Measurements from ENCODE around the gene UPK3A.

Gene UPK3A

DNA sequence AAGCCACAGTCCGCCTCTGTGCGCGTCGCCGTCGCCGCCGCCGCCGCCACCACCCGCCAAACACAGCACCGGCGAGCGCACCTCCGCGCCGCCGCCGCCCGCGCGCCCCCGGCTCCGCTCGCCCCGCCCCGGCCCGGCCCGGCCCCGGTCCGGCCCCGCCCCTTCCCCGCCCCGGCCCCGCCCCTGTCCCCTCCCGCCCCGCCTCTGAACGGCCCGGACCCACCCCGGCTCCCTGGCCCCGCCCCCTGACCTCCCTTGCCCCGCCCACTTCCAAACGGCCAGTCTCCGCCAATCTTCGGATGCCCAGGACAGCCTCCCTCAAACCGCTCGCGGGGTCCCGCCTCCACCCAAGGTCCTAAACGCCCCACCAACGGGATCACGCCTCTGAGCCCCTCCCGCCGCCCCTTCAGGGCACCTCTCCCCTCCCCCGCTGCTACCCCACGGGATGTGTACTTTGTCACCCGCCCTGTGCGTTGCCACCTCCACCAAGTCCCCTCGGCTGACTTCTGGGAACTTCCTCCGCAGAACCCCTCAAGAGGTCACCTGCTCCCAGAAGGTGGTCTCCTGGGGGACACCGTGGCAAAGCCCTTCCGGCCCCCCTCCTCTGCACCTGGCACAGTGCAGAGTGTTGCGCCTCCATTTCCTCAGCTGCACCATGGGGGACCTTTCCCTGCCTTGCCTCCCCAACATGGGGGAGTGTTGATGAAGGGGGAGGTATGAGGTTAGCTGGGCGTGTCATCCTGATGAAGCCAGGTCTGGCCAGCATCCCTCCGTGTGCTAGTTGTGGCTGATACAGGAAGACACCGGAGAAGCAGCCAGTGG is 43.7 kb upstream of the UPK3A start, which contains the start of gene KIAA0930:
KIAA0930 (minus strand) TSS at position 85 of the 822 bp plus-strand sequence. CDS start 191 bp downstream, outside the sequence.
- Histone ChIP-seq H3K27ac (ENCODE audit: low read depth in 2 of 2, low read length in 2 of 2) (peak within 1 kb of the TSS in 1 of 2 donors; percentile 38), H3K9me3 (ENCODE audit: control insufficient read depth in 2 of 2, low read length in 2 of 2) (no peaks in the 10 kb centered on the region), H3K9ac (ENCODE audit: low read depth in 1 of 2, low read length in 2 of 2) (peak within 1 kb of the TSS; percentile 52 to 72), H3K27me3 (ENCODE audit: control insufficient read depth in 2 of 2, insufficient read depth in 2 of 2, low read length in 2 of 2) (no peaks in the 10 kb centered on the region), H3K36me3 (ENCODE audit: control insufficient read depth in 2 of 2, insufficient read depth in 2 of 2, low read length in 2 of 2) (no peaks in the 10 kb centered on the region), H3K4me1 (ENCODE audit: control insufficient read depth in 2 of 2, insufficient read depth in 2 of 2, low read length in 2 of 2) (peaks cover 26 to 30% of the 10 kb centered on the region in 2 donors), H3K4me3 (ENCODE audit: low read length in 2 of 2) (peak within 1 kb of the TSS; percentile 71 to 80)

- H3K9me3 ChIP-seq (ENCODE audit: control insufficient read depth in 2 of 2, low read length in 2 of 2): no peaks in the 10 kb centered on the region
- no peak overlapping the region for H3K9ac ChIP-seq (ENCODE audit: low read depth in 1 of 2, low read length in 2 of 2)
- no peaks in the 10 kb centered on the region for H3K27me3 ChIP-seq (ENCODE audit: control insufficient read depth in 2 of 2, insufficient read depth in 2 of 2, low read length in 2 of 2)
- peaks cover 35 to 44% of the 10 kb centered on the region in 2 donors for H3K4me1 ChIP-seq (ENCODE audit: control insufficient read depth in 2 of 2, insufficient read depth in 2 of 2, low read length in 2 of 2)
- H3K4me3 ChIP-seq (ENCODE audit: low read length in 2 of 2): no peak overlapping the region
- H3K27ac ChIP-seq (ENCODE audit: low read depth in 2 of 2, low read length in 2 of 2): peak overlapping the region in 1 of 2 donors; percentile 21
- no peaks in the 10 kb centered on the region for H3K36me3 ChIP-seq (ENCODE audit: control insufficient read depth in 2 of 2, insufficient read depth in 2 of 2, low read length in 2 of 2)
These were observed 42.0 kb upstream of the UPK3A start for GRCh38 chr22:45242778-45243191.

DNA sequence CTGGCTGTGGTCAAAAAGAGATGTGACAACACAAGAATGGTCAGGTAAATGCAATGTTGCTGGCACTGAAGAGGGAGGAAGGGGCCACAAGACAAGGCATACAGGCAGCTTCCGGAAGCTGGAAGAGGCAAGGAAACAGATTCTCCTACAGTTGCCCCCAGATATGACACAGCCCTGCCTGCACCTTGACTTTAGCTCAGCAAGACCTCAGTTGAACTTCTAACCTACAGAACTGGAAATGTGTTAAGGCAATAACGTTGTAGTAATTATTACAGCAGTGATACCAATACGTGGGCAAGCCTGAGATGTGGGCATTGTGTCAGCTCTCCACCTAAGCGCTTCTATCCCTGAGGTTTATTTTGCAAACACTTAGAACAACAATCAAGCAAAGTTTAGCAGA is 39.8 kb upstream of the UPK3A start:
- no peak overlapping the region for H3K9ac ChIP-seq (ENCODE audit: low read depth in 1 of 2, low read length in 2 of 2)

GRCh38 chr22:45246060-45246985 is 38.4 kb upstream of the UPK3A start:
- Histone ChIP-seq H3K27ac (ENCODE audit: low read depth in 2 of 2, low read length in 2 of 2) (peak overlapping the region; percentile 77 to 86), H3K27me3 (ENCODE audit: control insufficient read depth in 2 of 2, insufficient read depth in 2 of 2, low read length in 2 of 2) (no peaks in the 10 kb centered on the region), H3K9ac (ENCODE audit: low read depth in 1 of 2, low read length in 2 of 2) (peak overlapping the region in 1 of 2 donors; percentile 59), H3K9me3 (ENCODE audit: control insufficient read depth in 2 of 2, low read length in 2 of 2) (no peaks in the 10 kb centered on the region), H3K36me3 (ENCODE audit: control insufficient read depth in 2 of 2, insufficient read depth in 2 of 2, low read length in 2 of 2) (no peaks in the 10 kb centered on the region), H3K4me1 (ENCODE audit: control insufficient read depth in 2 of 2, insufficient read depth in 2 of 2, low read length in 2 of 2) (peaks cover 26 to 31% of the 10 kb centered on the region in 2 donors), H3K4me3 (ENCODE audit: low read length in 2 of 2) (no peak overlapping the region)

More for the DNA sequence above, 39.8 kb upstream of the UPK3A start:
- Histone ChIP-seq H3K36me3 (ENCODE audit: control insufficient read depth in 2 of 2, insufficient read depth in 2 of 2, low read length in 2 of 2) (no peaks in the 10 kb centered on the region), H3K27me3 (ENCODE audit: control insufficient read depth in 2 of 2, insufficient read depth in 2 of 2, low read length in 2 of 2) (no peaks in the 10 kb centered on the region), H3K27ac (ENCODE audit: low read depth in 2 of 2, low read length in 2 of 2) (no peak overlapping the region), H3K4me1 (ENCODE audit: control insufficient read depth in 2 of 2, insufficient read depth in 2 of 2, low read length in 2 of 2) (peaks cover 29 to 38% of the 10 kb centered on the region in 2 donors), H3K9me3 (ENCODE audit: control insufficient read depth in 2 of 2, low read length in 2 of 2) (no peaks in the 10 kb centered on the region), H3K4me3 (ENCODE audit: low read length in 2 of 2) (no peak overlapping the region)

GRCh38 chr22:45248832-45249561 is 35.8 kb upstream of the UPK3A start:
- no peaks in the 10 kb centered on the region for H3K27me3 ChIP-seq (ENCODE audit: control insufficient read depth in 2 of 2, insufficient read depth in 2 of 2, low read length in 2 of 2)
- H3K27ac ChIP-seq (ENCODE audit: low read depth in 2 of 2, low read length in 2 of 2): peak overlapping the region; percentile 1 to 59
- no peaks in the 10 kb centered on the region for H3K9me3 ChIP-seq (ENCODE audit: control insufficient read depth in 2 of 2, low read length in 2 of 2)
- no peak overlapping the region for H3K9ac ChIP-seq (ENCODE audit: low read depth in 1 of 2, low read length in 2 of 2)
- H3K36me3 ChIP-seq (ENCODE audit: control insufficient read depth in 2 of 2, insufficient read depth in 2 of 2, low read length in 2 of 2): no peaks in the 10 kb centered on the region
- H3K4me1 ChIP-seq (ENCODE audit: control insufficient read depth in 2 of 2, insufficient read depth in 2 of 2, low read length in 2 of 2): peaks cover 21 to 22% of the 10 kb centered on the region in 2 donors
- peak overlapping the region; percentile 35 to 62 for H3K4me3 ChIP-seq (ENCODE audit: low read length in 2 of 2)

DNA sequence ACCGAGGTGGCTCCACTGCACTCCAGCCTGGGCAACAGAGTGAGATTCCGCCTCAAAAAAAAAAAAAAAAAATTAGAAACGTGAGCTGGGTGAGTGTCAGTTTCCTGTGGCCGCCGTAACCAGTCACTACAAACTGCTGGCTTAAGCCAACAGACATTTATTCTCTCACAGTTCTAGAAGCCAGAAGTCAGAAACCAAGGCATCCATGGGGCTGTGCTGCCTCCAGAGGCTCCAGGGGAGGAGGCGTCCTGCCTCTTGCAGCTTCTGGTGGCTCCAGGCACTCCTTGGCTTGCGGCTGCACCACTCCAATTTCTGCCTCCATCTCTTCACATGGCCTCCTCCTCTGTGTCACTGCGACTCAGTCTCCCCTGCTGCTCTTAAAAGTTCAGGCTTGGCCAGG is 32.9 kb upstream of the UPK3A start:
- no peaks in the 10 kb centered on the region for H3K27me3 ChIP-seq (ENCODE audit: control insufficient read depth in 2 of 2, insufficient read depth in 2 of 2, low read length in 2 of 2)
- no peaks in the 10 kb centered on the region for H3K36me3 ChIP-seq (ENCODE audit: control insufficient read depth in 2 of 2, insufficient read depth in 2 of 2, low read length in 2 of 2)
- H3K9ac ChIP-seq (ENCODE audit: low read depth in 1 of 2, low read length in 2 of 2): no peak overlapping the region
- no peak overlapping the region for H3K27ac ChIP-seq (ENCODE audit: low read depth in 2 of 2, low read length in 2 of 2)
- no peaks in the 10 kb centered on the region for H3K9me3 ChIP-seq (ENCODE audit: control insufficient read depth in 2 of 2, low read length in 2 of 2)
- no peak overlapping the region for H3K4me3 ChIP-seq (ENCODE audit: low read length in 2 of 2)
- peaks cover 9 to 10% of the 10 kb centered on the region in 2 donors for H3K4me1 ChIP-seq (ENCODE audit: control insufficient read depth in 2 of 2, insufficient read depth in 2 of 2, low read length in 2 of 2)

- no peaks in the 10 kb centered on the region for H3K36me3 ChIP-seq (ENCODE audit: control insufficient read depth in 2 of 2, insufficient read depth in 2 of 2, low read length in 2 of 2)
- H3K27ac ChIP-seq (ENCODE audit: low read depth in 2 of 2, low read length in 2 of 2): no peak overlapping the region
- H3K9me3 ChIP-seq (ENCODE audit: control insufficient read depth in 2 of 2, low read length in 2 of 2): no peaks in the 10 kb centered on the region
- no peaks in the 10 kb centered on the region for H3K27me3 ChIP-seq (ENCODE audit: control insufficient read depth in 2 of 2, insufficient read depth in 2 of 2, low read length in 2 of 2)
- no peak overlapping the region for H3K4me3 ChIP-seq (ENCODE audit: low read length in 2 of 2)
- H3K9ac ChIP-seq (ENCODE audit: low read depth in 1 of 2, low read length in 2 of 2): no peak overlapping the region
- H3K4me1 ChIP-seq (ENCODE audit: control insufficient read depth in 2 of 2, insufficient read depth in 2 of 2, low read length in 2 of 2): peaks cover 0 to 2% of the 10 kb centered on the region in 2 donors
These were observed 31.6 kb upstream of the UPK3A start for GRCh38 chr22:45253039-45253641.

GRCh38 chr22:45254388-45254787 is 30.4 kb upstream of the UPK3A start:
- no peak overlapping the region for H3K4me3 ChIP-seq (ENCODE audit: low read length in 2 of 2)
- no peaks in the 10 kb centered on the region for H3K27me3 ChIP-seq (ENCODE audit: control insufficient read depth in 2 of 2, insufficient read depth in 2 of 2, low read length in 2 of 2)
- H3K9ac ChIP-seq (ENCODE audit: low read depth in 1 of 2, low read length in 2 of 2): no peak overlapping the region
- H3K27ac ChIP-seq (ENCODE audit: low read depth in 2 of 2, low read length in 2 of 2): no peak overlapping the region
- no peaks in the 10 kb centered on the region for H3K36me3 ChIP-seq (ENCODE audit: control insufficient read depth in 2 of 2, insufficient read depth in 2 of 2, low read length in 2 of 2)
- H3K9me3 ChIP-seq (ENCODE audit: control insufficient read depth in 2 of 2, low read length in 2 of 2): no peaks in the 10 kb centered on the region
- H3K4me1 ChIP-seq (ENCODE audit: control insufficient read depth in 2 of 2, insufficient read depth in 2 of 2, low read length in 2 of 2): no peaks in the 10 kb centered on the region

DNA sequence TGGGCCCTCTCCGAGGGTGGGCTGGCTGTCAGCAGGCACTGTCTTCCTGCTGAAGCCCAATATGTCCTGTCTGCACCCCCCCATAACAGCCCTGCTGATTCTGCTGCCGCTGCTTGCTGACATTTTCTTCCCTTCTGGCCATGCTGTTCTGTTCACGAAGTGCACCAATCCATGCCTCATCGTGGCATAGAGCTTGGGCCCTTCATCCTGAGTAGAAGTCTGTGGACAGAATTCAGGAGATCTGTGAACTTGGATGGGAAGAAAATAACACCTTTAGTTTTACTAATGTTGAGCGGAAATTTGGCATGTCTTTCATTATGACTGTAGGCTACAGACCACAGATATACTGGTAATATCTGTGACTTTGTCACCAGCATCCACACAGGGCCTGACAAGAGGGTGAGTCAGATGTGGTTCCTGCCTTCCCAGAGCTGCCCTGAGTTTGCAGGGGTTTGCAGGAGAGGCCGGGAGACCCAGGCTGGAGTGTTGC is 29.9 kb upstream of the UPK3A start:
- Histone ChIP-seq H3K27ac (ENCODE audit: low read depth in 2 of 2, low read length in 2 of 2) (no peak overlapping the region), H3K9ac (ENCODE audit: low read depth in 1 of 2, low read length in 2 of 2) (no peak overlapping the region), H3K27me3 (ENCODE audit: control insufficient read depth in 2 of 2, insufficient read depth in 2 of 2, low read length in 2 of 2) (no peaks in the 10 kb centered on the region), H3K4me1 (ENCODE audit: control insufficient read depth in 2 of 2, insufficient read depth in 2 of 2, low read length in 2 of 2) (no peaks in the 10 kb centered on the region), H3K36me3 (ENCODE audit: control insufficient read depth in 2 of 2, insufficient read depth in 2 of 2, low read length in 2 of 2) (no peaks in the 10 kb centered on the region), H3K9me3 (ENCODE audit: control insufficient read depth in 2 of 2, low read length in 2 of 2) (no peaks in the 10 kb centered on the region), H3K4me3 (ENCODE audit: low read length in 2 of 2) (no peak overlapping the region)
